Testis (tissue), 3 donors: ENCODE results near the gene GBE1. TPM values are rescaled to one million over a fixed set of nuclear protein-coding genes. Genes with fewer than 3 reads are reported as not detected.

Source experiments
- DNase-seq: peaks from one replicate; pipeline ENCODE4 v3.0.0-alpha.2; 2019
- H3K27ac ChIP-seq, 2 donors: fragments of 200-600 bp; sonication (generic); one replicate each; pipeline ENCODE4 v1.5.1; 2019
- H3K27me3 ChIP-seq: fragments of 200-600 bp; sonication (generic); one replicate; pipeline ENCODE4 v1.5.1; 2019
- H3K36me3 ChIP-seq: fragments of 200-600 bp; sonication (generic); one replicate; pipeline ENCODE4 v1.5.1; 2017; ENCODE audit warnings: low read depth; ENCODE audit errors: missing control alignments
- H3K4me1 ChIP-seq: fragments of 200-600 bp; sonication (generic); one replicate; pipeline ENCODE4 v1.5.1; 2019
- H3K4me3 ChIP-seq, 2 donors: fragments of 200-600 bp; sonication (generic); one replicate each; pipeline ENCODE4 v1.5.1; 2017 to 2019
- H3K9me3 ChIP-seq: fragments of 200-600 bp; sonication (generic); one replicate; pipeline ENCODE4 v1.5.1; 2017
- CTCF ChIP-seq, 3 experiments: fragments of 450-650 bp in 2 of 3; fragments of 200-600 bp in 1 of 3; sonication (generic) in 1 of 3; IDR thresholded peaks; one replicate each; pipeline ENCODE4 v1.5.1; 2016 to 2019; ENCODE audit warnings: antibody characterized with exemption in 3 of 3, mild to moderate bottlenecking in 2 of 3, moderate library complexity in 1 of 3
- POLR2A ChIP-seq: fragments of 450-650 bp; IDR thresholded peaks from one replicate; pipeline ENCODE4 v1.6.1; 2017; ENCODE audit warnings: antibody characterized with exemption, mild to moderate bottlenecking, moderate library complexity
- WGBS, 2 donors: methylation state at CpG; one replicate each; pipeline ENCODE4 v1.1.5; 2018; 5-methylcytosine and 5-hydroxymethylcytosine counted together
- intact Hi-C: fragments of 100-400 bp; cut with DNase I; formaldehyde crosslinking; loops from one replicate; pipeline ENCODE4 v1.15.1; 2023; ENCODE audit warnings: low total_unique reads
- polyA plus RNA-seq: library from polyadenylated mRNA; stranded (reverse); fragments of 350-450 nt; fragmentation: Illumina TruSeq; extraction: RNeasy Lipid Tissue Mini Kit (QIAGEN cat#74804); gene quantifications from one replicate; pipeline ENCODE4 v1.2.3, GENCODE V29; 2014; ENCODE audit warnings: low read depth, low replicate concordance; ENCODE audit not compliant: insufficient read depth
- total RNA-seq, 2 donors: library from RNA; depleted of rRNA; stranded (reverse); fragments of >200 nt; gene quantifications; one replicate each; pipeline ENCODE4 v1.2.3, GENCODE V29; 2016

The GBE1 gene
- total and polyA plus RNA-seq, 3 donors from 2014 or later = 14.1 to 23.5 (median 19.4) TPM

GRCh38 chr3:81444817-81445460, 316.5 kb downstream of the GBE1 start:
- 83 to 92% methylated on average over 4 of the region's 4 CpGs for WGBS, 2 donors
- no peaks in the 10 kb centered on the region for H3K27me3 ChIP-seq
- intact Hi-C loops = no loop called here

GRCh38 chr3:81443958-81444357, 317.5 kb downstream of the GBE1 start:
- 46 to 53% methylated on average over 1 of the region's 1 CpG for WGBS, 2 donors
- DNase-seq = no peak
- Histone ChIP-seq H3K27ac (no peak overlapping the region), H3K9me3 (no peaks in the 10 kb centered on the region), H3K4me1 (no peaks in the 10 kb centered on the region), H3K36me3 (no peaks in the 10 kb centered on the region), H3K27me3 (no peaks in the 10 kb centered on the region), H3K4me3 (no peak overlapping the region)
- TF ChIP-seq CTCF (IDR thresholded peaks at IDR 0.05) (no peak), POLR2A (no peak)
- intact Hi-C loops = no loop called here

More at GRCh38 chr3:81444817-81445460, 316.5 kb downstream of the GBE1 start:
- no peak for TF ChIP-seq CTCF (IDR thresholded peaks at IDR 0.05)
- no peak for TF ChIP-seq POLR2A
- no peaks in the 10 kb centered on the region for H3K4me1 ChIP-seq
- H3K4me3 ChIP-seq = no peak overlapping the region
- H3K27ac ChIP-seq = no peak overlapping the region
- no peaks in the 10 kb centered on the region for H3K9me3 ChIP-seq
- no peak for DNase-seq
- H3K36me3 ChIP-seq = no peaks in the 10 kb centered on the region

- no peaks in the 10 kb centered on the region for H3K36me3 ChIP-seq
- no peaks in the 10 kb centered on the region for H3K27me3 ChIP-seq
- no peak overlapping the region for H3K27ac ChIP-seq
- intact Hi-C loops = no loop called here
- DNase-seq = no peak
- H3K9me3 ChIP-seq = no peaks in the 10 kb centered on the region
- no peaks in the 10 kb centered on the region for H3K4me1 ChIP-seq
- 94 to 96% methylated on average over 3 of the region's 3 CpGs for WGBS, 2 donors
- no peak overlapping the region for H3K4me3 ChIP-seq
- no peak for TF ChIP-seq CTCF (IDR thresholded peaks at IDR 0.05)
- no peak for TF ChIP-seq POLR2A
These were observed 318.0 kb downstream of the GBE1 start for GRCh38 chr3:81443457-81443782.

- no peaks in the 10 kb centered on the region for H3K27me3 ChIP-seq
- no peaks in the 10 kb centered on the region for H3K36me3 ChIP-seq
- H3K4me3 ChIP-seq = no peak overlapping the region
- WGBS, 2 donors = 68 to 78% methylated on average over 8 to 9 of the region's 9 CpGs
- H3K4me1 ChIP-seq = no peaks in the 10 kb centered on the region
- TF ChIP-seq POLR2A (no peak), CTCF (IDR thresholded peaks at IDR 0.05) (no peak)
- H3K9me3 ChIP-seq = no peaks in the 10 kb centered on the region
- intact Hi-C loops = no loop called here
- H3K27ac ChIP-seq = no peak overlapping the region
- no peak for DNase-seq
These were observed 318.5 kb downstream of the GBE1 start for GRCh38 chr3:81442758-81443456.

- intact Hi-C loops = no loop called here
- no peak overlapping the region for H3K27ac ChIP-seq
- no peaks in the 10 kb centered on the region for H3K27me3 ChIP-seq
- no peak for TF ChIP-seq POLR2A
- no peak for TF ChIP-seq CTCF (IDR thresholded peaks at IDR 0.05)
- DNase-seq = no peak
- no peaks in the 10 kb centered on the region for H3K4me1 ChIP-seq
- H3K9me3 ChIP-seq = no peaks in the 10 kb centered on the region
- WGBS, 2 donors = 77 to 78% methylated on average over 3 of the region's 3 CpGs
- H3K36me3 ChIP-seq = no peaks in the 10 kb centered on the region
- H3K4me3 ChIP-seq = no peak overlapping the region
These were observed 320.8 kb downstream of the GBE1 start for GRCh38 chr3:81440661-81441060.
